GM18498 (cell line): Measurements from ENCODE around the gene ATP8B3.
"Not testable (repeated sequence)": the region's sequence is repeated elsewhere in the genome, so short reads cannot be mapped to it uniquely, and the experiment has no call there.

ENCODE experiments used
- ATAC-seq: cut with Tn5 transposase; IDR thresholded peaks from one replicate; pipeline ENCODE4 v1.9.1; 2021; ENCODE audit warnings: mild to moderate bottlenecking, moderate library complexity; ENCODE audit not compliant: unreplicated experiment

Gene ATP8B3

GRCh38 chr19:1804858-1805257 is 7.2 kb downstream of the ATP8B3 start:
- ATAC-seq, result no peak

- no peak for ATAC-seq
Observed at GRCh38 chr19:1799695-1800342, 12.3 kb downstream of the ATP8B3 start.

GRCh38 chr19:1797313-1797712 is 14.8 kb downstream of the ATP8B3 start:
- ATAC-seq, result not testable (repeated sequence)

DNA sequence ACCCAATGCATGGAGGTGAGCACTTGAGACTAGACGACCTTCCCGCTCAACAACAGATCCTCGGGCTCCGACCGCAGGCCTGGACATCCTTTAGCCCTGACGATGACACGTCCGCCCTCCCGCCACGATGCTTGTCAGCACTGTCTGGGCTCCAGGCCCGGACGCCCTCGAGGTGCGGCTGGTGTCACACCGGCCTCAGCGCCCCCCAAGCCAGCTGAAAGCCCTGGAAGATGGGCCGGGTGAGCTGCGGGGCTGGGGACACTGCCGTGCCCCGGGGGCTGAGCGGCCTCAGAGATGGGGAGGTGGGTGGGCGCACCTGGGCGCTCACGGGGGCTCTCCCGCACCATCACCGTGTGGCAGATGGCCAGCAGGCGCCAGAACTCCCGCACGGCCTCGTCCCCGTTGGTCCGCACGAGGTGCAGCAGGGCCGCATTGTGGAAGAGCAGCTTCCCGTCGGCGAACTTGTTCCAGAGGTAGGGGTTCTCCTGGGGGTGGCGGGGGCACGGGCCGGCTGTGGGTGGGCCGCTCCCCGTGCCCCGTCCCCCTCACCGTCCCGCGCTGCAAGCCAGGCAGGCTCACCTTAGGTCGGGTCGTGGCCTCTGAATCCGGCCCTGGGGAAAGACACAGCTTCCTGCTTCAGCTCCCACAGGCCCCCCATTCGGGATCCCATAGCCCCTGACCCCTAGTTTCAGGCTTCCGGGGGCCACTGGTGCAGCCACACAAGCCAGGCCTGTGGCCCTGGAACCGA is 15.5 kb downstream of the ATP8B3 start:
- ATAC-seq, result no peak

DNA sequence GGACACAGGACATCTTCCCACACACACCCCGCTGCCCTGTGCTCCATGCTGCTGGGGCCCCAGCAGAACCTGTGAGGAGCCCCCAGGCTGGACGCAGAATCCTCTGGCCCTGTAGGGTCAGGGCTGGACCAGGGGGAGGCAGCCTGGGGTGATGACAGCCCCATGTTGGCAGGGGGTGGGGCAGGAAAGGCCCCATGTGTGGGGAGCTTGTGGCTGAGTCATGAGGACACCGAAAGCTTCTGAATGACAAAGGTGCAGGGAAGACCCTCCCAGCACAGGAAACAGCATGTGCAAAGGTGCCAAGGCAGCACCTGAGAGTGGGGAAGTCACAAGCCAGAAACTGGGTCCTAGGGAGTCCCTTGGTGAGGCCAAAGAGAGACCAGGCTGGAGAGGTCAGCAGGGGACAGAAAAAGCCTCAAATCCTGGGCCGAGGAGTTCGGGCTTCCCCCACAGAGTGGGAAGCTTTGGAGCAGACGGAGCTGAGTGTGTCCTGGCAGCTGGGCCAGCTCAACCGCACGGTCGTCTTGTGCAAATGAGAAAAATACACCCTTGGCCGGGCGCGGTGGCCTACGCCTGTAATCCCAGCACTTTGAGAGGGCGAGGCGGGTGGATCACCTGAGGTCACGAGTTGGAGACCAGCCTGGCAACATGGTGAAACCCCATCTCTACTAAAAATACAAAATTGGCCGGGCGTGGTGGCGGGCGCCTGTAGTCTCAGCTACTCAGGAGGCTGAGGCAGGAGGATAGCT is 17.5 kb downstream of the ATP8B3 start:
- ATAC-seq, result no peak

DNA sequence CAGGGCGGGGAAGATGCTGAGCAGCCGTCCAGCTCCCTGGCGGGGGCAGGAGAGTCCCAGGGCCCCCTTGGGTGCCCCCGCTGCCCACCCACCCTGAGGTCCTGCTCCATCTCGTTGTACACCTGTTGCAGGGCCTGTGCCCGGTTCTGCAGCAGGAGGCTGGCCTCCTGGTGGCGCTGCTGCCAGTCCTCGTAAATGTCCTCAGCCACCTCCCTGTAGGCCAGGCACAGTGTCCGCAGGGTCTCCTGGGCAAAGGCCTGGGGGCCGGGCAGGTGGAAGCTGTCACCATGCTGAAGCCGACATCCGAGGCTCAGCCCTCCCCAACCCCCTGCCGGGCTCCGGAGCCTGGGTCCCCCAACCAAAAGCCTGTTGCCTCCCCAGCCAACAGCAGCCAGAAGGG is 20.2 kb downstream of the ATP8B3 start:
- ATAC-seq, result no peak

DNA sequence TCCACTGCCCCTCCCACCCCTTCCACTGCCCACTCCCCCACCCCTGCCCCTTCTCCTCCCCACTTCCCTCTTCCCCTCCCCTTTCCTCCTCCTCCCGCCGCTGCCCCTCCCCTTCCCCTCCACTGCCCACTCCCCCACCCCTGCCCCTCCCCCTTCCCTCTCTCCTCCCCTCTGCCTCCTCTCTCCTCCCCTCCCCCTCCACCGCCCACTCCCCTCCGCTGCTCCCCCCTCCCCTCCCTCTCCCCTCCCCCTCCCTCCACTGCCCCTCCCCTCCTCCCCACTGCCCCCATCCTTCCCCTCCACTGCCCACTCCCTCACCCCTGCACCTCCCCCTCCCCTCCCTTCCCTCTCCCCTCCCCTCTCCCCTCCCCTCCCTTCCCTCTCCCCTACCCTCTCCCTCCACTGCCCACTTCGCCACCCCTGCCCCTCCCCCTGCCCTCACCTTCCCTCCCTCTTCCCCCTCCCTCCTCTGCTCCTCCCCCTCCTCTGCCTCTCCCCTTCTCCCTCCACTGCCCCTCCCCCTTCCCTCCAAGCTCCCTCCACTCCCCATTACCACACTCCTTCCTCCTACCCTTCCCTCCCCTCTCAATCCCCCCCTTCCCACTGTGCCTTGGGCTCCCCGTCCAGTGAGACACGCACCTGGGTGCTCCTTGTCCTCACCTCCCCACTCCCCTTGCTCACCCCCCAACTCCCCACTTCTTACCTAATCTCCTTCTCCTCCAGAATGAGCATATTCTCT is 21.9 kb downstream of the ATP8B3 start:
- ATAC-seq, result no peak

GRCh38 chr19:1789261-1790041 is 22.6 kb downstream of the ATP8B3 start:
- ATAC-seq, result no peak

- no peak for ATAC-seq
Observed at GRCh38 chr19:1787116-1787515, 25.0 kb downstream of the ATP8B3 start.

DNA sequence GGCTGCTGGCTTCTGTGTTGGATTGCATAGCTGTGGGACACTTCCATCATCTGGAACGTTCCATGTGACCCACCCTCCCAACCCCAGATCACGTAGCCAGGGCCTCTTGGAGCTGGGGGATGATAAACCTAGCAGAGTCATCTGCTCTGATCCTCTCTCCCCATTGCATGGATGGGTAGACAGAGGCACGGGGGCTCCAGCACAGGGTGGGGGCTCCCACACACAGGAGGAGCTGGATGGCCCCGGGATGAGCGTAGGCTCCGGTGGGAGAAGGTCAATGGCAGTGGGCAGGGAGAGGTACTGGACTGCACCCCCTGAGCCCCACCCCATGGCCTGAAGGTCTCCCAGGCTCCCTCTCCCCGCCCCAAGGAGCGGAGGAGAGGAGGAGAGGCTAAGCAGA is 25.4 kb downstream of the ATP8B3 start:
- ATAC-seq, result no peak

DNA sequence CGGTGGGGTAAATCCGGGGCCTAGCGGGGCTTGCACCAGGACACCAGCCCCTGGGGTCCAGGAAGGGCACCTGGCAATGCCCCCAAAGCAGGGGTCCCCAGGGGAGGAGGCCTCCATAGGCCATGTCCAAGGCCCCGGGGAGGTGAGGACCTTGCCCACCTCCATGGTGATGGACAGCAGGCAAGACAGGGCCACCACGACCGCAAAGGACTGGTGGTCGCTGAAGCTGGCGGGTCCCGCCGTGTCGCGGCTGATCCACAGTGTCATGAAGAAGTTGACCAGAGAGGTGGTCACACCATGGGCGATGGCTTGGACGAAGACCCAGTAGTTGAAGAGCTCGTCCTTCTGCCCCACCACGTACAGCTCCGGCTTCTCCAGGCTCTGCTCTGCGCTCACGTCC is 26.8 kb downstream of the ATP8B3 start:
- ATAC-seq, result no peak

DNA sequence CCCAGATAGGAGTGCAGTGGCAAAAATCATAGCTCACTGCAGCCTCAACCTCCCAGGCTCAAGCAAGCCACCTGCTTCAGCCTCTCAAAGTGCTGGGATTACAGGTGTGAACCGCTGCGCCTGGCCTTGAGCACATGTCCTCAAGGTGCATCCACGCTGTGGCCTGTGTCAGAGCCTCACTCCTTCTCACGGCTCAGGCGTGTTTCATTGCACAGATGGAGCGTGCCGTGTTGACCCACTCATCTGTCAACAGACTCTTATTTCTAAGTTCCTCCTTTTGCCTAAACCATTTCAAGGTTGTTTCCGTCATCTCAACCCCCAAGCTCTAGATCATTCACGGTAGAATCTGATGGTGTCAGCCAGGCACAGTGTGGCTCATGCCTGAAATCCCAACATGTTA is 28.2 kb downstream of the ATP8B3 start:
- no peak for ATAC-seq

DNA sequence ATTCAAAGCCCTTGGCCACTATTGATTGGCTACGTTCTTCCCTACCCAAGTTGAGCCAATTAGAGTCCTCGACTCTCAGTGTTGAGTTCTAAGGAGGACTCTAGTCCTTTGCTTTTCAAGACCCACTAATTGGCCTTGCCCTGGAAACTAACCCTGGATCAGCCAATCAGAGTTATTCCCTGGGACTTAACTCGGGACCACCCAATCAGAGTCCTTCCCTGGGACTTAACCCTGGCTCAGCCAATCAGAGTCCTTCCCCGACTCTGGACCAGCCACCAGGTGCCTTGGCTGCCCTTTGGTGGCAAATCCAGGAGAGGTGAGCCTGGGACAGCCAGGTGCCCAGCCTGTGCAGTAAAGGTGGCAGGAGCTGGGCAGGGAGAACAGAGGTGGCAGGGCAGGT is 28.7 kb downstream of the ATP8B3 start:
- ATAC-seq, result no peak

DNA sequence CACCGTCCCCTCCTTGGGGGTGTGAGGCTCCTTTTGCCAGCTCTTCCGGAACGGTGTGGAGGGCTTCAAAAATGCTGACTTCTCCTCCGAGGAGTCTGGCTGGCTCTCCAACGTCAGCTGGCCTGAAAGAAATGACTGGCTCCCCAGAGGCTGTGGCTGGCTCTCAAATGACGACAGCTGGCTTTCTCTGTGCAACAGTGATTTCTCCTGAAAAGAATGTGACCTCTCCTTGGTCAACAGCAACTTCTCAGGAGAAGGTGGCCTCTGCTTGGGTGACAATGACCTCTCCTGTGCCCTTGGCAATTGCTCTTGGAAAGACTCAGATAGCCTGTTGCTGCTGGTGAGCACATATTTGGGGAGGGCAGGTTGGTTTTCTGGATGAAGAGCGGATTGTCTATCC is 29.6 kb downstream of the ATP8B3 start:
- ATAC-seq, result no peak

- no peak for ATAC-seq
Observed at GRCh38 chr19:1780272-1780958, 31.7 kb downstream of the ATP8B3 start.

DNA sequence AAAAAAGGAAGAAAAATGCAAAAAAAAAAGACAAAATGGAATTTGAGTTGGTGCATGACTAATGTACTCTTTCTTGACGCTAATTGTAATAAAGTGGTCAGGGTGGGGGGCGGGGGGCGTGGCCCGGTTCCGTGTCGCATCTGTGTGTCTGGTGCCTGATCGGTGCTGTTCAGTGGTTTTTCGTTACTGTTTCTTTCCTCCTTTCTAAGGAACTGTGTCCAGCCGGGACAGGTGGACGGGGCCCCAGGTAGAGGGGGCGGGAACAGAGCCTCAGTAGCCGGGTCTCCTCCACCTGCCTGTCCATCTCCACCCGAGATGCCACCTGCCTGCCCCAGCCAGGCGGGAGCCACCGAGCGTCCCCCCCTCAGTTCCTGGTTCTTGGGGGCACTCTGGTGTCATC is 32.5 kb downstream of the ATP8B3 start:
- ATAC-seq, result no peak

DNA sequence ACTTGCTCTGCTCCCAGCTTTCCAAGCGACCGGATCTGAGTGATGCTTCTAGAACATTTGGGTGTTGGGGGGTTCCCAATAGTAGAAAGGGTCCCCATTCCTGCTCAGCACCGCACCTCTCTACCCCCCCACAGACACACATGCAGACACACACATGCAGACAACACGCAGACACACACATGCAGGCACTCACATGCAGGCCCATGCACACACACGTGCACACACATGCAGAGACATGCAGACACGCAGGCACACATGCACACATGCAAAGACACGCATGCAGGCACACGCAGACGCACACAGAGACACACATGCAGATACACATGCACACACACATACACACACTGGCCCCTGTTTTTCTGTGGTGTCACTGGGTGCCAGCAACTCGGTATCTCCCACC is 34.9 kb downstream of the ATP8B3 start:
- ATAC-seq, result no peak

DNA sequence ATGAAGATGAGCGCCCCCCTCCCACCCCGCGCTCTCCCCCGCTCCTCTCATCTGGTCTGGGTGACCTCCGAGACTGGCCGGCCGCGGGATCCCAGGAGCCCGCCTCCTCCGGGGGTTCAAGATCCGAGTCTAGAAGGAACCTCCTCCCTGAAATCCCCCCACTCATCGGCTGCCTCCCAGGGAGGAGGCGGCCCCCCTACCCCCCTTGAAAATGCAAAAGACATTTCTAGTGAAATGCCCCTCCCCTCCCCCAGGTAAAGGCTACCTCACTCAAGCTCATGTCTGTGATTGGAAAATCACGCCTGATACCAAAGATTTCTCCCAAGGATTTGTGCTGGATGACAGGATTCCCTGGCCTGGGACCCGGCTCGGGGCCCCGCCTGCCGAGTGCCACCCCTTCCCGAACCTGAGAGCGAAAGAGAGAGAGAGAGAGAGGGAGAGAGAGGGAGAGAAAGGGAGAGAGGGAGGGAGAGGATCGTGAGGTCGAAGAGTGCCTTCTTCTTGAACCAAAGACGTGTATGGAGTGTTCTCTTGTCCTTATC is 35.4 kb downstream of the ATP8B3 start:
- ATAC-seq, result no peak

DNA sequence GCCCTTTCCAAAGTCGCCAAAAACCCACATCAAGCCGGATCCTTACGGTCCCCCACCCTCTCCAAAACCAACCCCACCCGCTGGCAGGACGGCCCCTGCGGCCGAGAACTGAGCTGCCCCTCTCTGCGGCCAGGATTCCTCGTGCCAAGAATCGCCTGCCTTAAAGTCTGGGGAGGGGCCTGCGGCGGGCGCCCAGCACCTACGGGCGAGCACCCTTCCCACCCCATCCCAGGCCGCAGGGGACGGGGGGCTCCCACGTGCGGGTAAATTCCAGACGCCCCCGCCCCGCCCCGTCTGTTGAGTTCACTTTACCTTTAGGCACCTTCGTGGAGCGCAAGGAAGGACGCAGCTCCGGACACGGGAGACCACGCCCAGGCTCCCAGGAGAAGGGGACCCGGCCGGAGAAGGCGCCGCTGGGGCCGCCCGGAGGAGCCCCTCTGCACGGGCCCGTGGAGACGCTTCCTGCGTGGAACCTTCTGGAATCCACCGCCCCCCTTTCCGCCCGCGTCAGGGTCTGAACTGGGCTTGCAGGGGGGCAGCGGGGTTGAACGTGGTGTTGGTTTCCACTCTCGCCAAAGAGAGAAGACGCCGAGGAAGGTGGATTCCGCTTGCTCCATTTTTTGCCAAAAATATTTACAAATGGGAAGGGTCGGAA is 36.0 kb downstream of the ATP8B3 start:
- no peak for ATAC-seq
